Naive thymus-derived CD8-positive, alpha-beta T cell (primary cell): ENCODE measurements around the gene ERG. TPM values are rescaled to one million over a fixed set of nuclear protein-coding genes. Genes with fewer than 3 reads are reported as not detected.
A peak's percentile ranks its signal among the peaks of the same experiment; 100 is the strongest.

Source experiments
- ATAC-seq, 2 donors: fragments of 150-1000 bp; cut with Tn5 transposase in 1 of 2; sonication (Bioruptor Pico), chemical (Tn5 transposase) in 1 of 2; 1 replicate in 1 of 2; 2 replicates in 1 of 2; pipeline ENCODE4 v1.10.0; 2021; ENCODE audit warnings: mild to moderate bottlenecking in 2 of 2, moderate library complexity in 2 of 2
- POLR2A ChIA-PET: fragments of 350-600 bp; sonication (Branson Sonifier 250); formaldehyde crosslinking; loops from one replicate; lab custom pipeline; 2021; ENCODE audit warnings: antibody characterized with exemption; lab: Charles Lee
- DNase-seq, 10 donors: peaks; one replicate each; pipeline versions ENCODE4 v3.0.0 to v3.0.0-alpha.2; 2020 to 2022
- H3K27ac Mint-ChIP-seq, 10 donors: one replicate each; pipeline ENCODE4 v1.8.0; 2020 to 2022; ENCODE audit warnings: mild to moderate bottlenecking in 10 of 10, mixed read lengths in 10 of 10, moderate library complexity in 4 of 10, inconsistent platforms in 1 of 10
- H3K27me3 Mint-ChIP-seq, 5 donors: one replicate each; pipeline ENCODE4 v1.8.0; 2021 to 2022; ENCODE audit warnings: mixed read lengths in 5 of 5
- H3K36me3 Mint-ChIP-seq, 3 donors: one replicate each; pipeline ENCODE4 v1.8.0; 2020 to 2022; ENCODE audit warnings: mixed read lengths in 3 of 3, mild to moderate bottlenecking in 2 of 3, inconsistent platforms in 1 of 3
- H3K4me1 Mint-ChIP-seq, 4 donors: one replicate each; pipeline ENCODE4 v1.8.0; 2021 to 2022; ENCODE audit warnings: mixed read lengths in 4 of 4
- H3K4me3 Mint-ChIP-seq, 10 donors: one replicate each; pipeline ENCODE4 v1.8.0; 2020 to 2022; ENCODE audit warnings: mild to moderate bottlenecking in 10 of 10, mixed read lengths in 10 of 10, moderate library complexity in 6 of 10, inconsistent platforms in 1 of 10
- H3K9me3 Mint-ChIP-seq, 9 donors: one replicate each; pipeline ENCODE4 v1.8.0; 2020 to 2022; ENCODE audit warnings: mixed read lengths in 9 of 9, mild to moderate bottlenecking in 3 of 9, inconsistent platforms in 1 of 9, moderate library complexity in 1 of 9
- polyA plus RNA-seq, 3 donors: library from polyadenylated mRNA; unstranded; fragments of 300-500 nt; fragmentation: Illumina TruSeq; gene quantifications; one replicate each; pipeline ENCODE4 v1.2.3, GENCODE V29; 2021
- total RNA-seq, 8 experiments: library from RNA in 2 of 8; stranded (reverse) in 2 of 8; gene quantifications; one replicate each; pipeline ENCODE4 v1.2.3 and lab custom pipeline; 2021 to 2026

ERG gene
- total and polyA plus RNA-seq, 5 experiments from 2014 or later, result not detected

DNA sequence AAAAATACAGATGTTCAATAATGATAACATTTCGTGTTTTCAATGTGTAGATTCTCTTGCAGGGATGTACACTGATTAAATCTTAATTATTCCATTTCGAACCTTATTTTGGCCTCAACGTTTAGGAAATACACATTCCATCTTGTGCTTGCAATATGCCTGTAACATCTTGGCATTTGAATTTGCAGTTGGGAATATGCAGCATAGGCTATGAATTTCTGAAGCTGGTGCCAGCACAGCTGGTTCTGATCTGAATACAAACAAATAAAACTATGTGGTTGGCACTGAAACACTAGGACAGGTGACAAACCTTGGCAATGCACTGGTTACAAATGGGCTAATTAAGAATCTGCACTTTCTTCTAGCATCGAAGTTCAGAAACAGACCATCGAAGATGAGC, 108.4 kb downstream of the ERG start:
- no peak for DNase-seq
- Mint-ChIP-seq H3K4me1 (peaks cover 0 to 2% (median 0%) of the 10 kb centered on the region in 4 donors), H3K27me3 (peaks cover 5 to 30% (median 9%) of the 10 kb centered on the region in 5 donors), H3K4me3 (no peak overlapping the region), H3K36me3 (no peaks in the 10 kb centered on the region), H3K9me3 (no peaks in the 10 kb centered on the region), H3K27ac (no peak overlapping the region)
- POLR2A ChIA-PET, result no interaction called here
- ATAC-seq, result no peak

DNA sequence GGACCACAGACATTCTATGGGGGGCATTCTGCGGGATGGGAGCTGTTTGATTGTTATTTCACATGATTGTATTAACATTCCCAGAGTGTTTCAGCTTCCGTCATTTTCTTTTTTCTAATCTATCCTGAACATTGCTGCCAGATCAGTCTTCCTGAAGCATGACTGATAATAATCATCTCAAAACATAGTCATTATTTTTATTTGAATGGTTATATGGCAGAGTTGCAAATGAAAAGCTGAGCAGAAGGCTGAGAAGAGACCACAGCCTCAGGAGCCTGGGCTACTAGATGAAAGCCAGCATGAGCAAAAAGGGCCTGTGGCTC, 109.0 kb downstream of the ERG start:
- DNase-seq (no peak), ATAC-seq (no peak)
- peaks cover 4 to 28% (median 7%) of the 10 kb centered on the region in 5 donors for H3K27me3 Mint-ChIP-seq
- H3K9me3 Mint-ChIP-seq, result no peaks in the 10 kb centered on the region
- no peak overlapping the region for H3K27ac Mint-ChIP-seq
- H3K36me3 Mint-ChIP-seq, result no peaks in the 10 kb centered on the region
- H3K4me1 Mint-ChIP-seq, result peaks cover 0 to 2% (median 0%) of the 10 kb centered on the region in 4 donors
- H3K4me3 Mint-ChIP-seq, result no peak overlapping the region
- POLR2A ChIA-PET, result no interaction called here

DNA sequence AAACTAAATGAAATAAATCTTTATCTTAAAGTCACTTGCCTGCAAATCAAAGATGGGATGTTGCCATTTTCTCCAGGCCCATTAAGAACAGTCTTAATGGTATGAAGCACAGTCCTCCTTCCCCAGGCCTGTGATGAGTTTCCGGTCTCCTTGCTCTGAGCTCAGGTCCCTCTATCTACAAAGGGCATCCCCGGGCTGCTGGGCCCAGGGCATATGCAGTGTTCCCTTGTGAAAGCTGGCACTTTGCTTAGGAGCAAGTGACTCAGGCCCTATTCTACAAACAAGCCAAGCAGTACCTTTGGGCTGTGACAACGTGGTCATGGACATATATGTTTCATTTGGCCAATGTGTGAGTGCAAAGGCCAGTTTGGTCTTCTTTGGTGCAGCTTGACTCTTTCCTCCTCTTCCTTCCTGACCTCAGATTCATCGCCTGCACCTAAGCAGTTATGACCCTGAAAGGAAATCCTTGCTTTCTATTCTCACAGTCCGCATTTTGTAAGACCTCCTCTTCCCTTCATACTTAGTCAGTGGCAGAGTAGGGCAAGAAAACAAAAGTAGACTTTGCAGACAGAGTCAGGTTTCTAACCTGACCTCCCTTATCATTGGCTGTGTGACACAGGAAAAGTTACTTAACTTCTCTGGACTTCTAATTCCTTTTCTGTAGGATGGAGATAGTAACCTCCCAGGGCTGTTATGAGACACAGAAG, 109.5 kb downstream of the ERG start:
- H3K36me3 Mint-ChIP-seq, result no peaks in the 10 kb centered on the region
- DNase-seq (no peak), ATAC-seq (no peak)
- peak overlapping the region in 1 of 10 donors; percentile 57 for H3K4me3 Mint-ChIP-seq
- peaks cover 4 to 28% (median 9%) of the 10 kb centered on the region in 5 donors for H3K27me3 Mint-ChIP-seq
- no peaks in the 10 kb centered on the region for H3K9me3 Mint-ChIP-seq
- H3K4me1 Mint-ChIP-seq, result peaks cover 0 to 2% (median 0%) of the 10 kb centered on the region in 4 donors
- POLR2A ChIA-PET, result no interaction called here
- H3K27ac Mint-ChIP-seq, result no peak overlapping the region

DNA sequence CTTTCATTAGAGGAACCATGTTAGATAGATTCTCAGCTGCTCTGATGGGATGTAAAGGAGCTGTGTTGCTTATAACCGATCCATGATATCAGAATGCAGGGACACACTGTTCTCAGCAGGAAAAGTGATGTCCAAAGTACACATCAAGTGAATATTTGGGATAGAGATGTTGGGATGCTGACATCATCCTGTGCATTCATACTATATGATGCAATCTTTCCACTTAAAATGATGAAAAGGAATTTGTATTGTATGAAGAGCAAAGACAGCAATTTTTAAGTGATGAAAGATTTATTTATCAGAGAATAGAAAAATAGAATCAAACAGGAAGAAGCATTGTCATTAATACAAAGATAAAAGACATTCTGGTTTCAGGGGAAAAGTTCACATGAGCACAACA, 110.1 kb downstream of the ERG start:
- no peaks in the 10 kb centered on the region for H3K36me3 Mint-ChIP-seq
- H3K27me3 Mint-ChIP-seq, result peaks cover 6 to 30% (median 14%) of the 10 kb centered on the region in 5 donors
- H3K4me1 Mint-ChIP-seq, result peaks cover 0 to 2% (median 0%) of the 10 kb centered on the region in 4 donors
- ATAC-seq (no peak), DNase-seq (no peak)
- no peaks in the 10 kb centered on the region for H3K9me3 Mint-ChIP-seq
- H3K4me3 Mint-ChIP-seq, result no peak overlapping the region
- POLR2A ChIA-PET, result no interaction called here
- no peak overlapping the region for H3K27ac Mint-ChIP-seq

DNA sequence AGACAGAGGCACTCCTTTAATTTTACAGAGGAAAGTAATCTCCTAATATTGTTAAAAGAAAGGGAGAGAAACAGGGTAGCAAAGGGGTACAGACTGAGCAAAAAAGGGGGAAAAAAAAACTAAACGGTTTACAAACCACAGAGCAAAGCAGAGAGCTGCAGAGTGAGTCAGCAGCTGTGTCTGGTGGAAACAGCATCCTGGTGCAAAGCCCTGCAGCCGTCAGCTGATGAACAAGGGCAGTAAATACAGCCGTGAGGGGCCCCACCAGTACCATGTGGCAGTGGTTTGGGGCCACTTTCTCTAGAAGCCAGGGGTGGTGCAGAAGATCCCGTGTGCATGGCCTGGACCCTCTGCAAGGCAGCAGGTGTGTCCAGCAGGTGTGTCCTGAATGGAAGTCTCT, 111.3 kb downstream of the ERG start:
- Mint-ChIP-seq H3K27ac (no peak overlapping the region), H3K36me3 (no peaks in the 10 kb centered on the region), H3K4me1 (peaks cover 0 to 2% (median 0%) of the 10 kb centered on the region in 4 donors), H3K4me3 (no peak overlapping the region), H3K27me3 (peaks cover 12 to 31% (median 14%) of the 10 kb centered on the region in 5 donors), H3K9me3 (no peaks in the 10 kb centered on the region)
- ATAC-seq (no peak), DNase-seq (no peak)
- POLR2A ChIA-PET, result no interaction called here

DNA sequence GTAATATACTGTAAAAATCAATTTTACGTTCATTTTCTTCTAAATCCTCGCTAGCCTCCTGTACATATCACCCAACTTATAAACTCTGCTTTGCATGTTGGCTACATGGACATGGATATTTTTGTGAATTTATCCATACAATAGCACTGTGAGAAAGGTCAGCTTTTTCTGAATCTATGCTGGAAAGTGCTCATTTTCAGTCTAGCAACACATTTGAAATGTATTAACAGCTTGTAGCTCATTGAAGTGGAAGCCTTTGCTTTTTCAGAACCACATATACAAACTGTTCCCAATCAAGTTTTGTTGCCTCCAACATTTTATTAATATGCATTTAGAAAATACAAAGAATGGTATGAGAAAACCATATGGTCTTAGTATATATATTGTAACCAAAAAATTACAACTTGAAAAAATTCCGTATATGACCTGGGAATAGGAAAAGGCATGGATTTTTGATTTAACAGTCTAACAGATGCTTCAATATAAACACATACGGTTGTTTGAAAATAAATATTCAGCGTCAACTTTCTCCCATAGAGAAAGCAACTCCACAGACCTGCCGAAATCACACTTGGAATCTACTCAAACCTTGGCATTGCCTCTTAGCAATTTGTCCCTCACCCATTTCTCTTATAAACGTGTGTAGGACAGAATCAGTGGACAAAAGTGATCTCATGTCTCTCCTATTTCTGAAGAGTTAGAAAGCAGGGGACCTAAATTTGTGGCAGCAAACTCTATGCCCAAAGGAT, 112.7 kb downstream of the ERG start:
- H3K36me3 Mint-ChIP-seq, result no peaks in the 10 kb centered on the region
- peaks cover 0 to 2% (median 0%) of the 10 kb centered on the region in 4 donors for H3K4me1 Mint-ChIP-seq
- DNase-seq (no peak), ATAC-seq (no peak)
- POLR2A ChIA-PET, result no interaction called here
- H3K9me3 Mint-ChIP-seq, result no peaks in the 10 kb centered on the region
- no peak overlapping the region for H3K27ac Mint-ChIP-seq
- H3K27me3 Mint-ChIP-seq, result peaks cover 12 to 37% (median 15%) of the 10 kb centered on the region in 5 donors
- no peak overlapping the region for H3K4me3 Mint-ChIP-seq

DNA sequence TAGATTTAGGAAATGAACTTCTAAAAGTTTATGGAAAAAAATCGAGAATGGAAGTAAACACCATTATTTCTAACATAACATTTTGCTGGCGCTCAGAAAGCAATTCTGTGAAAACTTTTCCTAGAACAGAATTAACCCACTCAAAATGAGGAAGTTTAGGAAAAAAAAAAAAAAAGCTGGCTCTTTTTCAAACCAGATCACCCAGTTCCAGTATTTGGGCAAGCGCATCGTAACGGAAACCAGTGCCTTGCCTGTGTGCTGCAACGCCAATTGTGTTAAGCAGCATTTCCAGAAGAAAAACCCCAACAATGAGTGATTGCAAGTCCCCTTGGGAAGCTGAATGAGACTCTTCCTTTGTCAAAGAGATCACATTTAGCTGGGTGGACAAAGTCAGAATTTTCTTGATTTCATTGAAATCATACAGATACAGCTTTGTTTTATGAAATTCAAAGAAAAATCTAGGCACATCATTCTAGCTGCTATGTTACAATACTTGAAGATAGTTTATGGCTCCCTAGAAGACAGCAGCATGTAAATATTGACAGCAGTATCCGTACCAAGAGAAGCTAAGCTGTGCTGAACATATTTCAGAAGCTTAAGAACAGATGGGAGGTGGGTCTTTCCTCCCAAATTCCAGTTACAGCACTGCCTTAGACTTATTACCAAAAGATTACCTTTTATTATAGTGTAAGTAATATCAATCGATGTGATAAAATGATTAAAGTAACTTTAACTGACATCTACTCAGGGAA, 113.4 kb downstream of the ERG start:
- Mint-ChIP-seq H3K27me3 (peaks cover 13 to 44% (median 15%) of the 10 kb centered on the region in 5 donors), H3K4me1 (peaks cover 0 to 2% (median 0%) of the 10 kb centered on the region in 4 donors), H3K4me3 (no peak overlapping the region), H3K36me3 (no peaks in the 10 kb centered on the region), H3K27ac (no peak overlapping the region), H3K9me3 (no peaks in the 10 kb centered on the region)
- ATAC-seq, result no peak
- DNase-seq, result no peak
- POLR2A ChIA-PET, result no interaction called here

DNA sequence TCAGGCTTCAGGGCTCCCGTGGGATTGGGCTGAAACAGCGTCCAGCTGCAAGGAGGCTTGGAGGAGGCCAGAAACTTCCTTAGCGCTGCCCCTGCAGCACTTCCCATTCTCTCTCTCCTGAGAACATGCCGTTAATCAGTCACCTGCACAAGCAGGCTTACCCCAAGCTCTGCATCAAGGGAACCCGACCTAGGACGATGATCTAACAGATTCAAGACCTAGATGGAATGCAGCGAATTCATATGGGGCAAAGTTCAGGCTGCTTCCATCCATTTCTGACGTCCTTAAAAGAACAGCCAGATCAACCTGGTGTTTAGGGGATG, 114.1 kb downstream of the ERG start:
- Mint-ChIP-seq H3K4me3 (no peak overlapping the region), H3K36me3 (no peaks in the 10 kb centered on the region), H3K9me3 (no peaks in the 10 kb centered on the region), H3K27me3 (peaks cover 13 to 45% (median 15%) of the 10 kb centered on the region in 5 donors), H3K27ac (no peak overlapping the region), H3K4me1 (peaks cover 0 to 2% (median 0%) of the 10 kb centered on the region in 4 donors)
- no peak for DNase-seq
- POLR2A ChIA-PET, result no interaction called here
- no peak for ATAC-seq

DNA sequence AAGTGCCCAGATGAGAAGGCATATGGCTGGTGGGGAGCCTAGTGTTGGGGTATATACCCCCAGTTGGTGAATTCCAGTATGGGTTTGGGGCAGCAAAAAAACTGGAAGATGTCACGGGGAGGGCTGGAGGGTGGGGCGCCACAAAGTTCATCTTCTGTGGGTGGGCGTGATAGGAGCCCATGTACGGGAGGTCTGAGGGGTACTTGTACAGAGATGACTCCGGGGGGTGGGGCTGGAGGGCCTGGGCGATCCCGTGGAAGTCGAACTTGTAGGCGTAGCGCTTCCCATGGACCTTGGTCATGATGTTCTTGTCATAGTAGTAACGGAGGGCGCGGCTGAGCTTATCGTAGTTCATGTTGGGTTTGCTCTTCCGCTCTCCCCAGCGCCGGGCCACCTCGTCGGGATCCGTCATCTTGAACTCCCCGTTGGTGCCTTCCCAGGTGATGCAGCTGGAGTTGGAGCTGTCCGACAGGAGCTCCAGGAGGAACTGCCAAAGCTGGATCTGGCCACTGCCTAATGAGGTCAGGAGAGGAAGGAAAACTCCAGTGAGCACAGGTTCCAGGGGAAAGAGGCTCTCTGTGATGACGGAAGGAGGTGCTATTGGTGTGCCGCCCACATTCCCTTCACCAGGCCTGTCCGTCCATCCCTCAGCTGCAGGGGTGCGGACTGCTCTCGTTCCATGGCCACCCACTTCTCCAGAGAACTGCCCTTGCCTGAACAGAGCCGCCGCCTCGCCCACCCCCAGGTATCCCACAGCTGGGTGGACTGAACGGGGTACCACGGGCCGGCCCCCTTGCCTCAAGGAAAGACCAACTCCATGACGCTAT, 114.7 kb downstream of the ERG start:
- ATAC-seq (no peak), DNase-seq (no peak)
- H3K27me3 Mint-ChIP-seq, result peaks cover 13 to 51% (median 15%) of the 10 kb centered on the region in 5 donors
- H3K36me3 Mint-ChIP-seq, result no peaks in the 10 kb centered on the region
- H3K9me3 Mint-ChIP-seq, result no peaks in the 10 kb centered on the region
- POLR2A ChIA-PET, result no interaction called here
- no peak overlapping the region for H3K27ac Mint-ChIP-seq
- peaks cover 0 to 2% (median 0%) of the 10 kb centered on the region in 4 donors for H3K4me1 Mint-ChIP-seq
- H3K4me3 Mint-ChIP-seq, result no peak overlapping the region

DNA sequence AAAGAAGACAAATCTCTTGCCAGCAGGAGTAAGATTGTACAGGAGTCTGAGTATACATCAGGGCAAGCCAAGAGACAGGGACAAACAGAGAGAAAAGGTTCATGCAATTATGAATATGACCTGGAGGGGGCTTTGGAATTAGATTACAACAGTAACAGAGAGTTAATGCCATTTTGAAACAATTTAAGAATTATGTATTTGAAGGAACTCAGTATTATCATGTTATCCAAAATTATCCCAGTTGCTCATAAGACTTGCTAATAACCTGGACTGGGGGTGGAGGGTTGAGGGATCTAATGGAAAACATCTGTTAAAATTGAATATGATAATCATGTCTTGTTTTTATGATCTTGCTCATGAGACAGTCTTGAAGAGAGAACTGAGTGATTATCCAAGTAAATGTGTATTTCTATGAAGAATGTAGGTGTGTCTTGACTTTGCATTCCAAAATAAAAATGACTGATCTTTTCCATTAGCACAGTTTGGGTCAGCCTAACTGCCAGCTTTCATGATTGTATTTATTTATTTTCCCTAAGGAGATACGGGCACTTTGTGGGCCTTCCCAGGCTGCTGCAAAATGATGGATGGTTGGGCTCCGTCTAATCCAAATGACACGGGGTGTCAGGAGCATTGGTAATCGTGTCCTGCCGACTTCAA, 117.7 kb downstream of the ERG start:
- no peak for DNase-seq
- Mint-ChIP-seq H3K36me3 (no peaks in the 10 kb centered on the region), H3K27ac (no peak overlapping the region), H3K4me3 (no peak overlapping the region), H3K4me1 (peaks cover 0 to 13% (median 6%) of the 10 kb centered on the region in 4 donors), H3K27me3 (peaks cover 10 to 60% (median 17%) of the 10 kb centered on the region in 5 donors), H3K9me3 (peaks cover 0 to 4% (median 0%) of the 10 kb centered on the region in 9 donors)
- ATAC-seq, result no peak
- POLR2A ChIA-PET, result no interaction called here

DNA sequence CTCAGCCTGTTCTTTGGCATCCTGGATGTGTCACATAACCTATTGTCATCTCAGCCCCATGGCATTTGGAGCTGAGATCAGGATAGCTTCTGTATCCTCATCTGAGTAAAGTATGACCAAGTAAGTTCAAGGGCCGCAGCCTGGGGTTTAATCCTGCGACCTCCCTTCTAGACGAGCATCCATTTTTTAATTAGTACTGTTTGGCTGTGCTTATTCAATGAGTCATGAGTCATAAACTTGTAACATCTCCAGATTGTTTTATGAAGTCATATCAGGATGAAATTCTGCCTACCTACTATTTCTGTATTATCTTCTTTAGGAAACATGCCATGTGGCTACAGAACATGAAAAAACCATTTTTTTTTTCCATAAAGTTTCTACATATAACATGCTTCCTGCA, 119.1 kb downstream of the ERG start:
- Mint-ChIP-seq H3K9me3 (peaks cover 0 to 4% (median 0%) of the 10 kb centered on the region in 9 donors), H3K27me3 (peaks cover 2 to 66% (median 16%) of the 10 kb centered on the region in 5 donors), H3K36me3 (no peaks in the 10 kb centered on the region), H3K4me3 (no peak overlapping the region), H3K27ac (no peak overlapping the region), H3K4me1 (peaks cover 0 to 13% (median 6%) of the 10 kb centered on the region in 4 donors)
- DNase-seq (no peak), ATAC-seq (no peak)
- POLR2A ChIA-PET, result no interaction called here
